ENCODE data around the gene ZDHHC11.

GRCh38 chr5:852018-852417 lies 1.2 kb upstream of the ZDHHC11 start:
- TF ChIP-seq POLR2A (IDR thresholded peaks at IDR 0.05): no peak
- TF ChIP-seq CTCF (IDR thresholded peaks at IDR 0.05): no peak
- TF ChIP-seq POLR2AphosphoS5 (IDR thresholded peaks at IDR 0.05): no peak
